Measurements from ENCODE around the gene WNT3A.

The WNT3A gene

GRCh38 chr1:228031276-228031995 lies 24.6 kb downstream of the WNT3A start:
- no peak for DNase-seq

- no peak for DNase-seq
These were observed 25.2 kb downstream of the WNT3A start for GRCh38 chr1:228032041-228032440.

GRCh38 chr1:228033376-228033775 lies 26.6 kb downstream of the WNT3A start:
- DNase-seq: no peak

- DNase-seq: no peak
These were observed 28.4 kb downstream of the WNT3A start for GRCh38 chr1:228034954-228035837.

GRCh38 chr1:228035844-228036243 lies 29.0 kb downstream of the WNT3A start:
- no peak for DNase-seq

- no peak for DNase-seq
These were observed 30.0 kb downstream of the WNT3A start for GRCh38 chr1:228036701-228037231.

GRCh38 chr1:228037401-228038386 lies 30.9 kb downstream of the WNT3A start:
- DNase-seq: no peak

- DNase-seq: no peak
These were observed 31.7 kb downstream of the WNT3A start for GRCh38 chr1:228038387-228039005.

- DNase-seq: no peak
These were observed 32.5 kb downstream of the WNT3A start for GRCh38 chr1:228039006-228039903.

- DNase-seq: no peak
These were observed 33.2 kb downstream of the WNT3A start for GRCh38 chr1:228039986-228040385.

- DNase-seq: no peak
These were observed 34.5 kb downstream of the WNT3A start for GRCh38 chr1:228041316-228041715.

- DNase-seq: no peak
These were observed 35.7 kb downstream of the WNT3A start for GRCh38 chr1:228042508-228042907.

- no peak for DNase-seq
These were observed 36.6 kb downstream of the WNT3A start for GRCh38 chr1:228043281-228043848.

GRCh38 chr1:228044961-228045360 lies 38.2 kb downstream of the WNT3A start:
- no peak for DNase-seq

GRCh38 chr1:228045405-228045804 lies 38.6 kb downstream of the WNT3A start:
- DNase-seq: no peak

- DNase-seq: no peak
These were observed 39.1 kb downstream of the WNT3A start for GRCh38 chr1:228045871-228046270.

GRCh38 chr1:228046421-228047182 lies 39.8 kb downstream of the WNT3A start:
- DNase-seq: no peak

- no peak for DNase-seq
These were observed 40.3 kb downstream of the WNT3A start for GRCh38 chr1:228047183-228047466.

GRCh38 chr1:228048120-228048519 lies 41.3 kb downstream of the WNT3A start:
- DNase-seq: no peak

GRCh38 chr1:228048659-228049298 lies 42.0 kb downstream of the WNT3A start:
- DNase-seq: no peak

Measured in activated gamma-delta T cell (primary cell).